ENCODE results near the gene DMAP1. TPM values are rescaled to one million over a fixed set of nuclear protein-coding genes. Genes with fewer than 3 reads are reported as not detected.

DMAP1 gene
- total RNA-seq, 2 experiments from 2014 or later: 35.4 to 55.9 TPM

DNA sequence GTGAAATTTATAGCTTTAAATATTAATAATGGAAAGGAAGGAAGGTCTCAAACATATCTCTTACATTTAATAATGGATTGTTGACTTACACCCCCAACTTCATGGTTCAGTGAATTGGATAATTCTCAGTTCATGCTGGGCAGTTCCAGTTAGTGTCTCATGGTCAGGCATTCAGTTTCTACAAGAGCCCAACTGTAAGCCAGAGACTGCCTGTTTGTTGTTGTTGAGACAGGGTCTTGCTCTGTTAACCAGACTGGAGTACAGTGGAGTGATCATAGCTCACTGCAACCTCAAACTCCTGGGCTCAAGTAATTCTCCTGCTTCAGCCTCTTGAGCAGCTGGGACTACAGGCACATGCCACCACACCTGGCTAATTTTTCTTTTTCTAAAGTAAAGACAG lies 5.0 kb upstream of the DMAP1 start:
- no peak for DNase-seq (ENCODE audit: low spot score)
- Histone ChIP-seq H3K36me3 (ENCODE audit: insufficient read depth, low read length) (no peaks in the 10 kb centered on the region), H3K9me2 (ENCODE audit: insufficient read depth, low read length) (no peaks in the 10 kb centered on the region), H3K4me1 (ENCODE audit: insufficient read depth, low read length, poor library complexity, severe bottlenecking) (peaks cover 9% of the 10 kb centered on the region), H2AFZ (ENCODE audit: low read length) (no peak overlapping the region), H3K4me3 (ENCODE audit: low read depth, low read length, poor library complexity, severe bottlenecking) (no peak overlapping the region), H3K27ac (ENCODE audit: low read depth, low read length, poor library complexity, severe bottlenecking) (no peak overlapping the region), H3K9me3 (ENCODE audit: low read length) (no peaks in the 10 kb centered on the region), H3K79me2 (ENCODE audit: insufficient read depth, low read depth, low read length) (no peaks in the 10 kb centered on the region), H4K20me1 (ENCODE audit: insufficient read depth, low read length) (no peaks in the 10 kb centered on the region), H3K4me2 (ENCODE audit: low read length) (no peak overlapping the region)
- no peak for TF ChIP-seq EZH2phosphoT487 (IDR thresholded peaks at IDR 0.05; ENCODE audit: borderline replicate concordance, low read depth, low read length)
- BruUV-seq (replicated peaks): no TSS peak
- ChIA-PET CTCF (ENCODE audit: unreplicated experiment) (no interaction called here), POLR2A (no interaction called here)
- intact Hi-C loops (cut with micrococcal nuclease; ENCODE audit: unreplicated experiment): no loop called here

GRCh38 chr1:44210595-44210994 lies 2.7 kb upstream of the DMAP1 start:
- DNase-seq (ENCODE audit: low spot score): no peak
- Histone ChIP-seq H3K9me2 (ENCODE audit: insufficient read depth, low read length) (no peaks in the 10 kb centered on the region), H4K20me1 (ENCODE audit: insufficient read depth, low read length) (no peaks in the 10 kb centered on the region), H3K4me3 (ENCODE audit: low read depth, low read length, poor library complexity, severe bottlenecking) (no peak overlapping the region), H2AFZ (ENCODE audit: low read length) (no peak overlapping the region), H3K27ac (ENCODE audit: low read depth, low read length, poor library complexity, severe bottlenecking) (no peak overlapping the region), H3K36me3 (ENCODE audit: insufficient read depth, low read length) (peaks cover 9% of the 10 kb centered on the region; the same call in 1 of the 2 replicates), H3K79me2 (ENCODE audit: insufficient read depth, low read depth, low read length) (peaks cover 9% of the 10 kb centered on the region; the same call in 1 of the 2 replicates), H3K9me3 (ENCODE audit: low read length) (no peaks in the 10 kb centered on the region), H3K4me1 (ENCODE audit: insufficient read depth, low read length, poor library complexity, severe bottlenecking) (peaks cover 14% of the 10 kb centered on the region), H3K4me2 (ENCODE audit: low read length) (no peak overlapping the region)
- POLR2A ChIA-PET: no interaction called here
- CTCF ChIA-PET (ENCODE audit: unreplicated experiment): no interaction called here
- no TSS peak for BruUV-seq (replicated peaks)
- TF ChIP-seq CTCF (conservative IDR thresholded peaks at IDR 0.05; ENCODE audit: low read length) (no peak), EZH2phosphoT487 (IDR thresholded peaks at IDR 0.05; ENCODE audit: borderline replicate concordance, low read depth, low read length) (no peak)
- intact Hi-C loops (cut with micrococcal nuclease; ENCODE audit: unreplicated experiment): no loop called here

- no peaks in the 10 kb centered on the region for H4K20me1 ChIP-seq (ENCODE audit: insufficient read depth, low read length)
- H3K9me2 ChIP-seq (ENCODE audit: insufficient read depth, low read length): no peaks in the 10 kb centered on the region
- H3K27ac ChIP-seq (ENCODE audit: low read depth, low read length, poor library complexity, severe bottlenecking): no peak overlapping the region
- H3K4me2 ChIP-seq (ENCODE audit: low read length): peak overlapping the region; percentile 90
- CTCF ChIA-PET (ENCODE audit: unreplicated experiment): interaction anchor here (0.6 kb wide), 2 partner anchors 20 to 161 kb away, joined by 3 to 9 read pairs; no protein-coding TSS in a partner anchor
- no peaks in the 10 kb centered on the region for H3K9me3 ChIP-seq (ENCODE audit: low read length)
- intact Hi-C loops (cut with micrococcal nuclease; ENCODE audit: unreplicated experiment): no loop called here
- H3K4me3 ChIP-seq (ENCODE audit: low read depth, low read length, poor library complexity, severe bottlenecking): peak overlapping the region; percentile 88
- TSS peak; percentile 89 for BruUV-seq (replicated peaks)
- peaks cover 9% of the 10 kb centered on the region; the same call in 1 of the 2 replicates for H3K79me2 ChIP-seq (ENCODE audit: insufficient read depth, low read depth, low read length)
- POLR2A ChIA-PET: interaction anchor here (0.7 to 1.2 kb wide), 4 partner anchors 11 to 509 kb away, joined by 3 read pairs; no protein-coding TSS in a partner anchor
- peaks cover 20% of the 10 kb centered on the region; the same call in 1 of the 2 replicates for H3K36me3 ChIP-seq (ENCODE audit: insufficient read depth, low read length)
- H2AFZ ChIP-seq (ENCODE audit: low read length): peak overlapping the region; percentile 95
- H3K4me1 ChIP-seq (ENCODE audit: insufficient read depth, low read length, poor library complexity, severe bottlenecking): peaks cover 14% of the 10 kb centered on the region
- TF ChIP-seq EZH2phosphoT487 (IDR thresholded peaks at IDR 0.05; ENCODE audit: borderline replicate concordance, low read depth, low read length): no peak
- TF ChIP-seq CTCF (conservative IDR thresholded peaks at IDR 0.05; ENCODE audit: low read length): no peak
- no peak for DNase-seq (ENCODE audit: low spot score)
Measured at GRCh38 chr1:44212355-44213221, 683 bp upstream of the DMAP1 start.
